ENCODE data around the gene MIB1. TPM values are rescaled to one million over a fixed set of nuclear protein-coding genes. Genes with fewer than 3 reads are reported as not detected.

The MIB1 gene
- total RNA-seq, 1 experiment from 2014 or later = 66.7 TPM

GRCh38 chr18:21803495-21803894 is 62.9 kb downstream of the MIB1 start:
- DNase-seq (ENCODE audit: low spot score) = no peak

GRCh38 chr18:21805771-21806366 is 65.3 kb downstream of the MIB1 start:
- DNase-seq (ENCODE audit: low spot score) = no peak
- in situ Hi-C loops (cut with HindIII; ENCODE audit: low sequenced_read_pairs) = no loop called here

More at GRCh38 chr18:21803495-21803894, 62.9 kb downstream of the MIB1 start:
- in situ Hi-C loops (cut with HindIII; ENCODE audit: low sequenced_read_pairs) = no loop called here

- in situ Hi-C loops (cut with HindIII; ENCODE audit: low sequenced_read_pairs) = no loop called here
- no peak for DNase-seq (ENCODE audit: low spot score)
Measured at GRCh38 chr18:21808185-21808584, 67.6 kb downstream of the MIB1 start.

DNA sequence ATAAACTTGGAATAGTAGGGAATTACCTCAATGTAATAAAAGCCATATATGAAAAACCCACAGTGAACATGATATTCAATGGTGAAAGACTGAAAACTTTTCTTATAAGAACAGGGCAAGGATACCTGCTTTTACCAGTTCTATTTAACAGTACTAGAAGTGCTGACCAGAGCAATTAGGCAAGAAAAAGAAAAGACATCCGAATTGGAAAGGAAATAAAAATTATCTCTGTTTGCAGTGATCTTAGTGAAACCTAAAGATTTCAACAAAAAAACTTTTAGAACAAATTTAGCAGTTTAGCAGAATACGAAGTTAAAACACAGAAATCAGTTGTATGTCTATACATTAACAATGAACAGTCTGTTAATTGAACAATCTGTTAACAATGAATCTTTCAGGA is 69.1 kb downstream of the MIB1 start:
- DNase-seq (ENCODE audit: low spot score) = no peak

GRCh38 chr18:21815101-21815500 is 74.5 kb downstream of the MIB1 start:
- no peak for DNase-seq (ENCODE audit: low spot score)
- in situ Hi-C loops (cut with HindIII; ENCODE audit: low sequenced_read_pairs) = no loop called here

More for the DNA sequence above, 69.1 kb downstream of the MIB1 start:
- in situ Hi-C loops (cut with HindIII; ENCODE audit: low sequenced_read_pairs) = no loop called here

DNA sequence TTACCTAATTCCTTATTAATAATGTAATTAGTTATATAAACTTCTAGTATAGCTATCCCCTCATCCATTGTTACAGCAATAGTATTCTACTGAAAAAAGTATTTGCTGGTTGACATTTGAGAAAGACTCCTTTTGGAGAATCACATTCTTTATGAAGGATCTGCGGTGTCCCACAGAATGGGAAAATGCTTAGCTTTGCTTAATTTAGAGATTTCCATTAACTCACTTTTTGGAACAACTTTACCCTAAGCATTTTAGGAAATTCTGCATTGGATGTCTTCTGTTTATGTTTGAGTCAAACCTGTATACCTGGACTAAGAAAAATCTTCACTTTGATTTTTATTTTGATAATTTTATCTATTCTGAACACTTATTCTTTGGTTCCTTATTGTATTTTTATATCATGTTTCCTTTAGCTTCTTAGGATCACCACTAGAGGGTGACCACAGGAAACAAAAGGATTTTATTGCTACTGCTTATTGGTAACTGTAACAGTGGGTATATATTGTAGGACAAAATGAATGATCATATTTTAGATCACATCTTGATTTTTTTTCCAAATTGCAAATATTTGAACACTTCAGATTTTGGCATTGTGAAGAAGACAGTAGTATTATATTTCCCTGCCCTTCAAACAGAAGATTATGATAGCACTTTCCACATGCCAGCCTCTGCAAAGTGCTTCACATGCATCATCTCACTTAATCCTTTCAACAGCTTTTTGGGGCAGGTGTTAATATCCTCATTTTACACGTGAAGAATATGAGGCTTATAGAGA is 79.6 kb downstream of the MIB1 start:
- peak; percentile 26 for DNase-seq (ENCODE audit: low spot score)
- in situ Hi-C loops (cut with HindIII; ENCODE audit: low sequenced_read_pairs) = no loop called here

GRCh38 chr18:21820811-21821143 is 80.2 kb downstream of the MIB1 start:
- in situ Hi-C loops (cut with HindIII; ENCODE audit: low sequenced_read_pairs) = no loop called here
- no peak for DNase-seq (ENCODE audit: low spot score)

- DNase-seq (ENCODE audit: low spot score) = no peak
- in situ Hi-C loops (cut with HindIII; ENCODE audit: low sequenced_read_pairs) = no loop called here
Measured at GRCh38 chr18:21823848-21824247, 83.3 kb downstream of the MIB1 start.

- DNase-seq (ENCODE audit: low spot score) = no peak
- in situ Hi-C loops (cut with HindIII; ENCODE audit: low sequenced_read_pairs) = no loop called here
Measured at GRCh38 chr18:21826196-21826595, 85.6 kb downstream of the MIB1 start.

DNA sequence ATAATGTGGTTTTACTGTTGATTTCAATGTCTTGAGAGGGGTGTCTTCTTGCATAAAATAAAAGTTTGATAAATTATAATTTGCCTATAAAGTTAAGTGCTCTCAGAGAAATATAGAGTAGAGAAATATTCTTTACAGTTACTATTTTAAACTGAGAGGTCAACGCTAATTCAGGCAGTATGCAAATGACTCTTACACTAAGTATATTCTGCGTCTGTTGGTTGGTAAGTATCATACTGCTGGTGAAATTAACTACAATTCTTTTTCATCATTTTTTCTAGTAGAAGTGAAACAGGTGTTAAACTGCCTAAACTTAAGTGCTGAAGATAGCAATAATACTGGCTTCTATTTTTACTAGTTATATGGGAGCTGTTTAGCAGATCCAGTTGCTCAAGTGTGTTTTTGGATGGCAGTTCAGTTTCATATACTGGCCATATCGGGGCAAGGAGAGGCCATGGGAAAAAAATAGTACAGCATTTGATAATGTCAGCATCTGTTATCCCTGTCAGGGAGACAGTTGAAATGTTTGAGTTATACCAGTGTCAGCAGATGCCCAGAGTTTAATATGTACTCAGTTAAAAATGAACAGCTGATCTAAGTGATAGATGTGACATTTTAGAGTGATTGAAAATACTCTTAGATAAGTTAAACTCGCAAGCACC is 86.2 kb downstream of the MIB1 start:
- in situ Hi-C loops (cut with HindIII; ENCODE audit: low sequenced_read_pairs) = no loop called here
- DNase-seq (ENCODE audit: low spot score) = no peak

DNA sequence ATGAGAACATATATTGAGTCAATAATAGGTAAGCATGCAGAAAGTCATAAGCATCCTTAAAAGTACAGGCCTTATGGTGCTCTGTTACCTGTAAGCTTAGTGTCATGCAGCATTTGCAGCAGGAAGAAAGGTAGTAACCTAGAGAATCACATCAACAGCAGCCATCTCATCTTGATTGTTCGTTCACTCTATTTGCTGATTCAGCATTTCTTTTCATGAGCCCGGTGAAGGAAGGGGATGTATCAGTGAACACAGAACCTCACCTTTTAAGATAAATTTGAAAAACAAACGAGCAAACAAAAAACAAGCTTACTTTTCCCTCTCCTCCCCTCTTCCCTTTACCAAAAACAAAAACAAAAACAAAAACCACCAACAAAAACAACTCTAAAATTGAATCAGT is 89.9 kb downstream of the MIB1 start:
- in situ Hi-C loops (cut with HindIII; ENCODE audit: low sequenced_read_pairs) = no loop called here
- no peak for DNase-seq (ENCODE audit: low spot score)

GRCh38 chr18:21831413-21831831 is 90.8 kb downstream of the MIB1 start:
- in situ Hi-C loops (cut with HindIII; ENCODE audit: low sequenced_read_pairs) = no loop called here
- no peak for DNase-seq (ENCODE audit: low spot score)

- in situ Hi-C loops (cut with HindIII; ENCODE audit: low sequenced_read_pairs) = no loop called here
- no peak for DNase-seq (ENCODE audit: low spot score)
Measured at GRCh38 chr18:21833604-21834298, 93.2 kb downstream of the MIB1 start.

- DNase-seq (ENCODE audit: low spot score) = no peak
Measured at GRCh38 chr18:21834299-21834660, 93.7 kb downstream of the MIB1 start.

GRCh38 chr18:21841570-21841969 is 101.0 kb downstream of the MIB1 start:
- in situ Hi-C loops (cut with HindIII; ENCODE audit: low sequenced_read_pairs) = no loop called here

More at GRCh38 chr18:21834299-21834660, 93.7 kb downstream of the MIB1 start:
- in situ Hi-C loops (cut with HindIII; ENCODE audit: low sequenced_read_pairs) = no loop called here

GRCh38 chr18:21843341-21843740 is 102.7 kb downstream of the MIB1 start:
- in situ Hi-C loops (cut with HindIII; ENCODE audit: low sequenced_read_pairs) = no loop called here
- no peak for DNase-seq (ENCODE audit: low spot score)

More at GRCh38 chr18:21841570-21841969, 101.0 kb downstream of the MIB1 start:
- no peak for DNase-seq (ENCODE audit: low spot score)

DNA sequence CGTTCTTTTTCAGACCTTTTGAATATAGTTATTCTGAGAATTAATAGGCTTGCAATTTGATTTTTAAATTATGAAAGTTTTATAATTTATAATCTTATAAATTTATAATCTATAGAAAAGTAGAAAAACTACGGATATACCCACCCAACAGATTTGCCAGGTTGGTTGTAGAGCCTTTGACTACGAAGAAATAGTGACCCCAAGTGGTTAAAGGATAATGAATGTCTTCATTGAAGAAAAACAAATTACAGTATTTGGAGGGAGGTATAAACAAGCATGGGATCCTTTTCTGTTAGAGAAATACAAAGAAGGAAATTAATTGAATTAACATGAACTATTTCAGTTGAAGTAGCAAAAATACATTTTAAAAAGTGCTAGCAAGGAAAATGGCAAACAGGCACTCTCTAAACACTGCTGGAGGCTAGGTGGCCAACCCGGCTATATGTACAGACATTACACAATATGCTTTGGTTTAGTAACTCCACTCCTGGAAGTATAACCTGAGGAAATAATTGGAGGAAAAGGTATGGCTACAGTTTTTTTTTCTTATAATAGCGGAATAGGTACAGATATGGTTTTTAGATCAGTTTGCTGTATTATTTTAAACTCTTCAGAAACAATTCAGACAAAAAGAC is 110.9 kb downstream of the MIB1 start:
- in situ Hi-C loops (cut with HindIII; ENCODE audit: low sequenced_read_pairs) = no loop called here
- DNase-seq (ENCODE audit: low spot score) = peak; percentile 63

DNA sequence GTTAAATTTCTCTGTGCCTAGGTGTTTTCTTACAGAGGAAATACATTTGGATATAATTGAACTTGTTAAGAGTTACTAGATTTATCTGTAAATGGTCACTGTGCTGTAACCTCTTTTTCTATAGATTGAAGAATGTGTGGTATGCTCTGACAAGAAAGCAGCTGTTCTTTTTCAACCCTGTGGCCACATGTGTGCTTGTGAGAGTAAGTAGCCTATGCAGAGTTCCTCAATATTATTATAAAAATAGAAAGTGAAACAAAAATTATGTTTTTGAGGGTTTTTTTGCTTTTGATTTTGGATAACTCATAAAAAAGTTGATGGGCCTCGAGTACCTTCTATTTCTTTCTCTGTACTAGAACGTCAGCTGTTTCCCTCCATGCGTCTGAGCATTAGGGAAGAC is 112.4 kb downstream of the MIB1 start:
- in situ Hi-C loops (cut with HindIII; ENCODE audit: low sequenced_read_pairs) = no loop called here
- DNase-seq (ENCODE audit: low spot score) = no peak

GRCh38 chr18:21853775-21854552 is 113.4 kb downstream of the MIB1 start:
- no peak for DNase-seq (ENCODE audit: low spot score)
- in situ Hi-C loops (cut with HindIII; ENCODE audit: low sequenced_read_pairs) = no loop called here
